Suppressor macrophage treated with lipopolysaccharide for 1 hour (primary cell): Measurements from ENCODE around the gene HMG20B.

ENCODE experiments used
- DNase-seq, 3 donors: peaks; one replicate each; pipeline ENCODE4 v3.0.0-alpha.2; 2020 to 2022

The HMG20B gene

DNA sequence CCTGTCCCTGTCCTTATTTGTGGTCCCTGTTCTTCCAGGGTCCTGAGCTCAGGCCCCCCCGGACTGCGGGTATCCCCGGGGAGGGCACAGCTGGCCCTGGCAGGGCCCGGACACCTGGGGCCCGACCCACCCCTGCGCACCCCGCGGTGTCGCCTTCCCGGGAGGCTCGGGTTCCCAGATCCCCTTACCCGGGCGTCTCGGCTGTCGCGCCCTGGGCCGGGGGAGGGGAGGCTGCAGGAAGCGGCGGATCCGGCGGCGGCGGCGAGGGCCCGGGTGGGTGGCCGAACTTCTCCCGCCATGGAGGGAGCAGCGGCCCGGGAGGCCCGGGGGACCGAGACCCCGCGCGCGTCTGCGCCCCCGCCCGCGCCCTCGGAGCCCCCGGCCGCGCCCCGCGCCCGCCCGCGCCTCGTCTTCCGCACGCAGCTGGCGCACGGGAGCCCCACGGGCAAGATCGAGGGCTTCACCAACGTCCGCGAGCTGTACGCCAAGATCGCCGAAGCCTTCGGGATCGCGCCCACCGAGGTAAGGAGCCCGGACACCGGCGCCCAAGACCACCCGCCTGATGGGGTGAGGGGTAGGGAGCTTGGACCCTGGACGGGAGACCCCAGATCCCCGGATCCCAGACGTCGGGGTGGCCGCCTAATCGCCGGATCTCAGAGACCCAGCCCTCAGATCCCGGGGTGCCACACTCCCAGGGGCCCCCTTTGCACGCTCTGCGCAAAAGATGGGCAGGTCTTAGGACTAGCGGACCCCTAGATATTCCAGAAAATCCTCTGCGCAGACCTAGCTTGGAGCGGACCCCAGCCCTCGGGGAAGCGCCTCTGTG lies 12.8 kb downstream of the HMG20B start, which contains the start of gene GIPC3:
Gene GIPC3, plus strand, starts transcription at position 178 of the 826 bp plus-strand sequence. Its CDS starts 120 bp downstream, at position 298.
- peak in 1 of 3 donors; percentile 38 for DNase-seq

DNA sequence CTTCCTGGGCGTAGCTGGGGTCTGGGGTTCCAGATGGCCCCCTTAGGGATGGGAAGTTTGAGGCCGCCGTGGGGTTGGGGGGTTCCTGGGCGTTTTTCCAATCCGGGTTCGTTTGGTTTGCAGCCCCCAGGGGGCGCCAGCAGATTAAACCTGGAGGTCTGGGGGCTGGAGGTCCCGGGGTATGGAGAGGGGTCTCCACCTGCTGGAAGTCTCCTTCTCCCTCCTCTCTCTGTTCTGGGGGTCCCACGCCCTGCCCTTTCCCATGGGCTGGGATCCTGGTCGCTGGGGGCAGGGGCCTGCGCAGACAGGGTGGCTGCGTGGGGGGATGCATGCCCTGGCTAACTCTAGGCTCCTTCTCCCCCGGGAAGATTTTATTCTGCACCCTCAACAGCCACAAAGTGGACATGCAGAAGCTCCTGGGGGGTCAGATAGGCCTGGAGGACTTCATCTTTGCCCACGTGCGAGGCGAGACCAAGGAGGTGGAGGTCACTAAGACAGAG lies 13.4 kb downstream of the HMG20B start:
- peak; percentile 37 to 68 (median 46) for DNase-seq

DNA sequence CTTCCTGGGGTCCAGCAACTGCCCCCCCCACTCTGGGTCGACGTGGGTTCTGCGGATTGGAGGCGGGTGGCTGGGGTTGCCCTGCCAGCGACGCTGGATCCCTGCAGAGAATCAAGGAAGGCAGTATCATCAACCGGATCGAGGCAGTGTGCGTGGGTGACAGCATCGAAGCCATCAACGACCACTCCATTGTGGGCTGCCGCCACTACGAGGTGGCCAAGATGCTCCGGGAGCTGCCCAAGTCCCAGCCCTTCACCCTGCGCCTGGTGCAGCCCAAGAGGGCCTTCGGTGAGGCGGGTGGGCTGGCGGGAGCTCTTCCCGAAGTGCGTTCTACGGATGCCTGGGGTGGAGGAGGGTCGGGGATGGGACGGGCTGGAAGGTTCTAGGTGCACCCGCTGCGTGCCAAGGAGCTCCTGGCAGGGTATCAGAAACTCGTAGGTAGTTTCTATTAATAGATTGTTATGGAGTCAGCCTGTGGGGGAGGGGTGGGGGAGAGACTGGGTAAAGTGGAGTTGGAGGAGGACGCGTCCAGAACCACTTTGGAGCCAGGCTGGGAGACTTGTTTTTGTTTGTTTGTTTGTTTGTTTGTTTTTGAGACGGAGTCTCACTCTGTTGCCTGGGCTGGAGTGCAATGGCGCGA lies 14.1 kb downstream of the HMG20B start:
- DNase-seq: no peak

- no peak for DNase-seq
These were observed 16.7 kb downstream of the HMG20B start for GRCh38 chr19:3589439-3589838.

DNA sequence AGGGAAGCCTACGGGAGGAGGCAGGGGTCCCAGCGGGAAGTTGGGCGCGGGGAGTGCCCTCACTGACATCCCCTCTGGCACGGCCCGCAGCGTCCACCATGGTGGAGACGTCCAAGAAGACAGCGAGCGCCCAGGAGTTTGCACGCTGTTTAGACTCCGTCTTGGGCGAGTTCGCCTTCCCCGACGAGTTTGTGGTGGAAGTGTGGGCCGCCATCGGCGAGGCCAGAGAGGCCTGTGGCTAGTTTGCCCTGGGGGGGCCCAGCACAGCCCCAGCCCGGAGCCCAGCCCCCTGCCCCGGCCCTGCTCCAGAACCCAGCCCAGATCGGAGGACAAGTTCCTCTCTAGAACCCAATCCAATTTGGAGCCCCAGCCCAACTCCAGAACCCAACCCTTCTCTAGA lies 17.2 kb downstream of the HMG20B start:
- no peak for DNase-seq

GRCh38 chr19:3590991-3591659 lies 18.4 kb downstream of the HMG20B start:
- no peak for DNase-seq

DNA sequence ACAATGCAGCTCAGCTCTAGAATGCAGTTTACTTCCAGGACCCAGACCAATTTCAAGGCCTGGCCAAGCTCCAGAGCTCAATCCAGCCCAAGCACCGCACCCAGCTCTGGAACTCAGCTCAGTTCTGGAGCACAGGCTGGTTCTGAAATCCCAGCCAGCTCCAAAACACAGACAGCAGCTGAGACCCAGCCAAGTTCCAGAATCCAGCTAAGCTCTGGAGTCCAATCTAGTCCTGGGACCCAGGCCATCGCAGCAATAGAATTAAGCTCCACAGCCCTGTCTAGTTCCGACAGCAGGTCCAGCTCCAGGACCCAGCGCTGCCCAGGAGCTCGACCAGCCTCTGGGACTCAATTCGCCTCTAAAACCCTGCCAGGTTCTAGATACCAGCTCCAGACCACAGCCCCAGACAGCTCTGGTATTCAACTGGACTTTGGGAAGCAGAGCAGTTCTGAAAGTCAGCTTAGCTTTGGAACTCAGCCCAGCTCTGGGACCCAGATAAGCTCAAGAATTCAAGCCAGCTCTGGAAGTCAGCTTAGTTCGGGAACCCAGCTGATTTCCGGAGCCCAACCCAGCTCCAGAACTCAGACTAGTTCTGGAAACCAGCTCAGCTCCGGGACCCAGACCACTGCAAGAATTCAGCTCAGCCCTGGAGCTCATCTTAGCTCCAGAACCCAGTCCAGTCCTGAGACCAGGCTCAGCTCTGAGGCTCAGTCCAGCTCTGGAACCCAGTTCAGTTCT lies 19.3 kb downstream of the HMG20B start:
- DNase-seq: no peak

DNA sequence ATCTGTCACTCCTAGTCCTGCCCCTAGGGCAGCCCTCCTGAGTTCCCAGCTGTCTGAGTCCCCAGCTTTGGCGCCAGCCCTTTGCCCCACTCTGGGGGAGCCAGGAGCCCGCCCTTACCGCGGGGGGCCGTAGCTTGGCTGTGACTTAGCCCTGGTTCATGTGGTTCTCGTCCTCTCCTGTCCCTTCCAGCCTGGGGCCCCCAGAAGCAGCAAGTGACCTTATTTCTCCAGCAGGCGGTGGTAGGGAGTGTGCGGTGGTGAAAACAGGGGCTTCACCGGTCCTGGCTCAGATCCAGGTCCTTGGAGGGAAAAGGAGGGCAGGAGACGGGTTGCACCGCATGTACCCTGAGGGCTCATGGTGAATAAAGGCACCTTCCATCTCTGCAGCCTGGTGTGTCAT lies 20.4 kb downstream of the HMG20B start:
- no peak for DNase-seq

DNA sequence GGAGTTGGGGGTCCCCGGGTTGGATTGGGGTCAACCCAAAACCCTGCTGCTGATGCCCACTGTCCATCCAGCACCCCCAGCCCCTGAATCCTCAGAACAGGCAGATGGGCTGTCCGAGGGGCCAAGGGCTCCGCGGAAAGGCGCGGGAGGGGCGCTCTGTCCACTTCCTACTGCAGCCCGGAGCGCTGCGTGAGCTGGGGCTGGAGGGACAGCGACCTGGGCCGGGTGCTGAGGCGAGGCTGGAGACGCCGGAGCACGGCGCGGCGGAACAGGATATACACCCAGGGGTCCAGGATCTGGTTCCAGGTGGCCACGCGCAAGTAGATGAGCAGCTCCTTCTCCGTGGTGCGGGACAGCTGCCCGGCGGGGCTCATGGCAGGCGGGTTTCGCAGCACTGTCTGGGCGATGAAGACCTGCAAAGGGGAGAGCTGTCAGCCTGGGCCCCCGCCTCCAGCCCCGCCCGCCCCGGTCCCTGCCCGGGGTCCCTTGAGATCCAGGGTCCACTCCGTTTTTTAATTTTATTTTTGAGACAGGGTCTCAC lies 22.8 kb downstream of the HMG20B start:
- no peak for DNase-seq

DNA sequence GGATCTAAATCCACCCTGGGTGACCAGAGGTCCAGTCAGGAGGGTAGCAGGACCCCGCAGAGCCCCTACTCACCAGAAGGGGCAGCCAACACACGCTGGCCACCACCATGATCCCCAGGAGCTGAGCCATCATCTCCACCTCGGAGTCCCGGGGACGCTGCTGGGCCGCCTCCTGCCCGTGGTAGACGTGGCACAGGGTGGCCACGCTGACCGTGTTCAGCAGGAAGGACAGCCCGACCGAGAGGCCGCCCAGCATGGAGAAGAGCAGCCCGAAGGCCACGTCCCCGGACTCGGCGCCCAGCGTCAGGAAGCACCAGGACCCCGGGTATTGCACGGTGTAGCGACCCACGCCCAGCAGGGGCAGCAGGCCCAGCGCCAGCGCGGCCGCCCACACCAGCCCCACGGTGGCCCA lies 27.0 kb downstream of the HMG20B start:
- DNase-seq: no peak

- DNase-seq: no peak
These were observed 28.3 kb downstream of the HMG20B start for GRCh38 chr19:3601021-3601420.

GRCh38 chr19:3603121-3603811 lies 30.5 kb downstream of the HMG20B start:
- DNase-seq: no peak

DNA sequence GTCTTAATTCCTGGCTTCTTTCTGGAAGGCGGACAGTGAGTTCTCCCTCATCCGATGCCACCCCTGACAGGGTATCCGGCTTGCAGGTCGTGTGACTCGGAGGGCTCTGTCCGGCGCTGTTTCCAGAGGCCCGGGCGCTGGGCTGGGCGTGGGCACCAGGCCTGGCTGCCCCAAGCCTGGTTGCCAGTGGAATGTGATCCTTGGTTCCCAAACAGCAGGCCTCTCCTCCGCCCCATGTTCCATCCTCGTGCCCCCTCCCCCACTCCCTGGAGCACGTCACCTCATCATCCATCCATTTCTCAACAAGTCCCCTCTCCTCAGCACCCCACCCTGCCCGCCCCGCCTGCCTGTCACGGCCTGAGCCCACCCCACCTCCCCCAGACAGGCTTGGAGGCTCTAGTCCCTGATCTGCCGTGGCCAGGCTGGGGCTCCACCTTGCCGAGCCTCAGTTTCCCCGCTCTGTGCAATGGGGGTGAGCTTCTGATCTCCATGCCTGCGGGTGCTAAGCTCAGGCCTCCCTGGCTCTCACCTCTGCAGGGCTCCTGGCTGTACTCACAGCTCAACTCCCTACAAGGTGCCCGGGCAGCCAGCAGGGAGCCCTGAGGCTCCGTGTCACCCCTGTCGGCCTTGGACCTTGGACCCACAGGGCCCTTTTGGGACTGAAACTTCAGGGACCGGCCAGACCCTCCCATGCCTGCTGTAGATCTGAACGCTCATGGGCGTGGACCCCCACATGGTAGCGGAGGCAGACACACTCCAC lies 31.7 kb downstream of the HMG20B start:
- no peak for DNase-seq

DNA sequence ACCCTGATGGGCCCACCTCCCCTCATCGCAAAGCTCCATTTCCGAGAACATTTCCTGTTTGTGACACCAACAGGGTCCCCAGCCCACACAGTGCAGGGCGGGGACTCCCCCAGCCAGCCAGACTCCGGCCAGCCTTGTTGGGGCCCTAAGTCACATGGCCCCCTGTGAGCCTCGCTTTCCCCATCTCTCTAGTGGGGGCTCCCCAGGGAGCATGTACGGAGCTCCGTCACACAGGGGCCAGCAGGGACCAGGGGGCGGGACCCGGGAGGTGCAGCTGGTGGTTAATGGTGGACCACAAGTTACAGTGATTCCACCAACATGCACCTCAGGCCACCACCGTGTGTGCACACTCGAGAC lies 32.2 kb downstream of the HMG20B start:
- peak; percentile 24 to 46 (median 32) for DNase-seq

DNA sequence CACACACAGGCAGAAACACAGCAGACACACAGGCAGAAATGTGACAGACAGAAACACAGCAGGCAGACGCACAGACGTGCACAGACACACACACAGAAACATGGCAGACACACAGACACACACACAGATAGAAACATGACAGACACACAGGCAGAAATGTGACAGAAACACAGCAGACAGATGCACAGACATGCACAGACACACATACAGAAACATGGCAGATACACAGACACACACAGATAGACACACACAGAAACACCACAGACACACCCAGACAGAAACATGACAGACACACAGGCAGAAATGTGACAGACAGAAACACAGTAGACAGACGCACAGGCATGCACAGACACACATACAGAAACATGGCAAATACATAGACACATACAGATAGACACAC lies 32.6 kb downstream of the HMG20B start:
- DNase-seq: no peak

GRCh38 chr19:3605770-3606169 lies 33.0 kb downstream of the HMG20B start:
- no peak for DNase-seq

DNA sequence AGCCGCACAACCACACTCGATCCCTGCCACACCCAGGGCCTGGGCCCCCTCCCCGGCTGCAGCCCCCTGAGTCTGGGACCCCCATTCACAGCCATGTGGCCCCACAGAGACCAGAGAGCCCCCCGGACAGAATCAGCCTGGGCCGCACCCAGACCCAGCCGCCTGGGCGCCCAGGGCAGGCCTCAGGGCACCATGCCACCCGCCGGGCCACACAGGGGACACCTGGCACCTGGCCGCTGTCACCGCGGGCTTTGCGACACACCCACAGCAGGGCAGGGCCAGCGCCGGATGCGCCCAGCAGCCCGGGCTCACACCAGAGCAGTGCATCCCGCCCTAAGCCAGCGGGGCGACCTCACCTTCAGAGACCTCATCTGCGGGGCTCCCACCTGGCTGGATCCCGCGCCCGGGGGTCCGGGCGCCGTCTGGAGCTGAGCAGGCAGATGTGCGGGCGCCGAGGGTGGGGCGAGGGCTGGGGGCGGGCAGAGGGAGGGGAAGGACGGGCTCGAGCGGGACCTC lies 33.5 kb downstream of the HMG20B start:
- DNase-seq: no peak

- DNase-seq: peak; percentile 50 to 77 (median 56)
These were observed 34.0 kb downstream of the HMG20B start, which contains the start of gene TBXA2R for GRCh38 chr19:3606690-3607289. Gene TBXA2R, minus strand, starts transcription at chr19:3606875. Its CDS starts 6,241 bp downstream, at chr19:3600634.

DNA sequence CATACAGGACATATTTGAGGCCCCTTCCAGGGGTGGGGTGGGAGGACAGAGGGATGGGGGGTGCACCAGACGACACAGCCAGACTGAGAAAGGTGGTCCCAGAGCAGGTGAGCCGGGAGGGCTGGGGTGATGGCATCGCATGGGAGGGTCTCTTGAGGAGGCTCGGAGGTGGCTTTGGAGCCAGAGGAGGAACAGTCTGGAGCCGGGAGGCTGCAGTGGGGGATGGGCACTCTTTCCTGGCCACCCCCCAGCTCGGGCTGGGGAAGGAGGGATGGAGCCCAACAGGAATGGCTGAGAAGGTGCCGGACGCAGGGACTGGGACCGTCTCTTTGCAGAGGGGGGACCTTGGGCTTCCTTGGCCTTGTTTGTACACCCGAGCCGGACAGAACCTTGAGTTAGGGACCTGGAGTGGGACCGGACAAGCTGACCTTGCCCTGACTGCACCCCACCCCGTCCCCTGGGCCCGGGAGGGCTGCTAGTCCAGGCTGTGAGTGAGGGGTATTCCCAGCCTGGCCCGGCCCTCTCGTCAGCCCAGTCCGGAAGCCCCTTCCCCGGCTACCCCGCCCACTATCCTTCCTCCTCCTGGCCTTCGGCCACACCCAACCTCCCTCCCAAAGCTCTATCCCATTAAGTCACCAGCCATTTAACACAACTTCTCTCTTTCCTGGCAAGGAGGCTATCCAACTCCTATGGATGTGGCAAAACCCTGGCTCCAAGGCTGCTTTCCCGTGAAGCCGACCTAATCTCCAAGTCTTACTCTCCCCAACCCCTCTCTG lies 34.7 kb downstream of the HMG20B start:
- DNase-seq: peak; percentile 47 to 70 (median 65)
